Spleen (tissue), 11 donors: ENCODE measurements around the gene BACH2. TPM values are rescaled to one million over a fixed set of nuclear protein-coding genes. Genes with fewer than 3 reads are reported as not detected.

Source experiments
- DNase-seq: peaks from one replicate; pipeline ENCODE4 v3.0.0-alpha.2; 2020
- H3K27ac ChIP-seq, 8 donors: fragments of 200-600 bp; sonication (generic) in 7 of 8; 1 replicate in 4 of 8; 2 replicates in 4 of 8; pipeline versions ENCODE4 v1.5.0 to v1.8.0; 2016 to 2021; ENCODE audit warnings: inconsistent platforms in 4 of 8, mild to moderate bottlenecking in 4 of 8, moderate library complexity in 1 of 8
- H3K27me3 ChIP-seq, 7 donors: fragments of 200-600 bp; sonication (generic) in 6 of 7; replicated peaks in 1 of 7; 1 replicate in 4 of 7; 2 replicates in 3 of 7; pipeline versions ENCODE4 v1.5.0 to v1.8.0; 2016 to 2021; ENCODE audit warnings: inconsistent platforms in 3 of 7, mild to moderate bottlenecking in 1 of 7
- H3K36me3 ChIP-seq, 6 donors: fragments of 200-600 bp; sonication (generic) in 5 of 6; 1 replicate in 4 of 6; 2 replicates in 2 of 6; pipeline versions ENCODE4 v1.5.0 to v1.8.0; 2016 to 2021; ENCODE audit warnings: inconsistent platforms in 2 of 6
- H3K4me1 ChIP-seq, 6 donors: fragments of 200-600 bp; sonication (generic) in 5 of 6; 1 replicate in 3 of 6; 2 replicates in 3 of 6; pipeline versions ENCODE4 v1.5.0 to v1.8.0; 2016 to 2021; ENCODE audit warnings: inconsistent platforms in 3 of 6
- H3K4me3 ChIP-seq, 8 donors: fragments of 200-600 bp; sonication (generic) in 7 of 8; 1 replicate in 4 of 8; 2 replicates in 4 of 8; pipeline versions ENCODE4 v1.5.0 to v1.8.0; 2016 to 2021; ENCODE audit warnings: inconsistent platforms in 4 of 8, mild to moderate bottlenecking in 4 of 8, moderate library complexity in 2 of 8
- H3K9me3 ChIP-seq, 8 donors: fragments of 200-600 bp; sonication (generic) in 7 of 8; 1 replicate in 4 of 8; 2 replicates in 4 of 8; pipeline versions ENCODE4 v1.5.0 to v1.8.0; 2016 to 2021; ENCODE audit warnings: inconsistent platforms in 4 of 8
- CTCF ChIP-seq, 11 experiments: fragments of 200-600 bp in 7 of 11; fragments of 450-650 bp in 4 of 11; sonication (generic) in 4 of 11; IDR thresholded peaks in 8 of 11; conservative IDR thresholded peaks in 3 of 11; 1 replicate in 7 of 11; 2 replicates in 4 of 11; pipeline versions ENCODE4 v1.4.0 to v1.8.0; 2016 to 2021; ENCODE audit warnings: antibody characterized with exemption in 11 of 11, inconsistent platforms in 4 of 11, mild to moderate bottlenecking in 1 of 11
- POLR2A ChIP-seq, 3 donors: fragments of 450-650 bp; IDR thresholded peaks; one replicate each; pipeline ENCODE4 v1.5.1; 2017; ENCODE audit warnings: antibody characterized with exemption in 3 of 3, mild to moderate bottlenecking in 1 of 3
- POLR2AphosphoS5 ChIP-seq, 3 donors: sonication (generic); formaldehyde crosslinking; IDR thresholded peaks; one replicate each; pipeline ENCODE4 v1.5.1; 2017; ENCODE audit warnings: antibody characterized with exemption in 3 of 3
- WGBS, 5 donors: extraction: QIAGEN DNeasy Blood & Tissue Kit in 3 of 5; methylation state at CpG; one replicate each; pipeline versions ENCODE4 v1.1.5 to v1.1.7; 2013 to 2018; 5-methylcytosine and 5-hydroxymethylcytosine counted together
- intact Hi-C: fragments of 100-400 bp; cut with DNase I; formaldehyde crosslinking; loops from one replicate; pipeline ENCODE4 v1.15.0; 2023; ENCODE audit warnings: low total_unique reads
- polyA plus RNA-seq, 3 donors: library from polyadenylated mRNA; stranded (reverse); fragments of 200-250 nt; gene quantifications; one replicate each; pipeline ENCODE4 v1.2.1, GENCODE V29; 2013
- total RNA-seq, 7 donors: library from RNA; depleted of rRNA in 3 of 7; stranded (reverse); fragments of >200 nt in 3 of 7; fragmentation: NEBNext Ultra II Directional in 4 of 7; extraction: Animal tissue kit (Norgen Biotek cat#: 25700) in 4 of 7; gene quantifications; one replicate each; pipeline versions ENCODE4 v1.1.0 to v1.2.1, GENCODE V29; 2016 to 2021
- donor health status: healthy with polysubstance abuse.
- donor health status: DM: no; HTN: no; CAD: no; lungs with moderate emphysema.
- donor health status: DM: no; HTN: no; CAD: no.
- donor health status: Bipolar disorder and iron deficiency.
- donor health status: healthy.
- donor health status: DM: no; HTN: no; CAD: no.
- donor health status: DM: yes; HTN: yes; CAD: no.

BACH2 gene
- total and polyA plus RNA-seq, 10 donors, result 3.0 to 53.8 (median 32.3) TPM

- intact Hi-C loops, result no loop called here
- Histone ChIP-seq H3K4me3 (no peak overlapping the region), H3K36me3 (peaks cover 0 to 48% (median 15%) of the 10 kb centered on the region in 6 donors), H3K4me1 (peaks cover 6 to 49% (median 25%) of the 10 kb centered on the region in 6 donors), H3K27ac (no peak overlapping the region), H3K27me3 (no peaks in the 10 kb centered on the region), H3K9me3 (no peaks in the 10 kb centered on the region)
- TF ChIP-seq CTCF (IDR thresholded peaks at IDR 0.05 in 8 of 11, conservative IDR thresholded peaks at IDR 0.05 in 3 of 11) (no peak), POLR2A (IDR thresholded peaks at IDR 0.05) (no peak), POLR2AphosphoS5 (IDR thresholded peaks at IDR 0.05) (no peak)
- 78 to 90% (median 89%) methylated on average over 13 to 15 of the region's 15 CpGs for WGBS, 5 donors
- no peak for DNase-seq
Observed at GRCh38 chr6:89950879-89951391, 345.7 kb downstream of the BACH2 start.

- intact Hi-C loops, result no loop called here
- WGBS, 5 donors, result 93 to 98% (median 95%) methylated on average over 11 to 17 of the region's 17 CpGs
- no peaks in the 10 kb centered on the region for H3K27me3 ChIP-seq
- no peak overlapping the region for H3K4me3 ChIP-seq
- no peak for DNase-seq
- no peak overlapping the region for H3K27ac ChIP-seq
- TF ChIP-seq POLR2AphosphoS5 (IDR thresholded peaks at IDR 0.05), result no peak
- TF ChIP-seq CTCF (IDR thresholded peaks at IDR 0.05 in 8 of 11, conservative IDR thresholded peaks at IDR 0.05 in 3 of 11), result no peak
- no peak for TF ChIP-seq POLR2A (IDR thresholded peaks at IDR 0.05)
- peaks cover 0 to 48% (median 15%) of the 10 kb centered on the region in 6 donors for H3K36me3 ChIP-seq
- no peaks in the 10 kb centered on the region for H3K9me3 ChIP-seq
- H3K4me1 ChIP-seq, result peaks cover 6 to 44% (median 25%) of the 10 kb centered on the region in 6 donors
Observed at GRCh38 chr6:89950446-89950845, 346.2 kb downstream of the BACH2 start.

- no peak for TF ChIP-seq CTCF (IDR thresholded peaks at IDR 0.05 in 8 of 11, conservative IDR thresholded peaks at IDR 0.05 in 3 of 11)
- no peak for TF ChIP-seq POLR2AphosphoS5 (IDR thresholded peaks at IDR 0.05)
- no peak for TF ChIP-seq POLR2A (IDR thresholded peaks at IDR 0.05)
- Histone ChIP-seq H3K27me3 (no peaks in the 10 kb centered on the region), H3K4me3 (no peak overlapping the region), H3K27ac (no peak overlapping the region), H3K9me3 (peaks cover 0 to 4% (median 0%) of the 10 kb centered on the region in 8 donors), H3K36me3 (peaks cover 0 to 48% (median 15%) of the 10 kb centered on the region in 6 donors), H3K4me1 (peaks cover 3 to 29% (median 19%) of the 10 kb centered on the region in 6 donors)
- intact Hi-C loops, result loop anchor here (10.0 kb wide), 1 partner anchor 446 kb away; no protein-coding TSS in a partner anchor
- WGBS, 5 donors, result 84 to 94% (median 91%) methylated on average over 5 of the region's 5 CpGs
- DNase-seq, result no peak
Observed at GRCh38 chr6:89948876-89949275, 347.8 kb downstream of the BACH2 start.

GRCh38 chr6:89944826-89945407 lies 351.7 kb downstream of the BACH2 start:
- H3K9me3 ChIP-seq, result peaks cover 0 to 4% (median 0%) of the 10 kb centered on the region in 8 donors
- peaks cover 0 to 34% (median 0%) of the 10 kb centered on the region in 6 donors for H3K36me3 ChIP-seq
- no peak for DNase-seq
- intact Hi-C loops, result loop anchor here (10.0 kb wide), 1 partner anchor 450 kb away; no protein-coding TSS in a partner anchor
- 73 to 88% (median 85%) methylated on average over 1 of the region's 1 CpG for WGBS, 5 donors
- TF ChIP-seq POLR2AphosphoS5 (IDR thresholded peaks at IDR 0.05), result no peak
- TF ChIP-seq CTCF (IDR thresholded peaks at IDR 0.05 in 8 of 11, conservative IDR thresholded peaks at IDR 0.05 in 3 of 11), result peak in 6 of 11 experiments; percentile 13 to 57 (median 46)
- H3K27me3 ChIP-seq, result no peaks in the 10 kb centered on the region
- H3K4me1 ChIP-seq, result peaks cover 0 to 9% (median 0%) of the 10 kb centered on the region in 6 donors
- H3K4me3 ChIP-seq, result no peak overlapping the region
- H3K27ac ChIP-seq, result no peak overlapping the region
